ENCODE results near the gene ZNF32. TPM values are rescaled to one million over a fixed set of nuclear protein-coding genes. Genes with fewer than 3 reads are reported as not detected.

ZNF32 gene
- total and polyA plus RNA-seq, 7 donors: 21.3 to 108 (median 72.1) TPM

GRCh38 chr10:43595739-43596298 lies 52.9 kb downstream of the ZNF32 start:
- intact Hi-C loops (cut with DNase I): no loop called here
- no peak for TF ChIP-seq POLR2AphosphoS5 (IDR thresholded peaks at IDR 0.05)
- TF ChIP-seq EP300 (IDR thresholded peaks at IDR 0.05): no peak
- no peak for TF ChIP-seq POLR2A (IDR thresholded peaks at IDR 0.05)
- no peak for TF ChIP-seq CTCF (IDR thresholded peaks at IDR 0.05)
- 51 to 78% methylated on average over 7 of the region's 7 CpGs for WGBS, 2 donors
- no peak overlapping the region for H3K27ac ChIP-seq
- no peaks in the 10 kb centered on the region for H3K36me3 ChIP-seq
- H3K4me3 ChIP-seq: no peak overlapping the region
- no peak for DNase-seq
- H3K27me3 ChIP-seq: no peaks in the 10 kb centered on the region
- peaks cover 0 to 3% (median 0%) of the 10 kb centered on the region in 4 donors for H3K9me3 ChIP-seq
- H3K4me1 ChIP-seq: no peaks in the 10 kb centered on the region

- intact Hi-C loops (cut with DNase I): no loop called here
- no peak for TF ChIP-seq POLR2A (IDR thresholded peaks at IDR 0.05)
- TF ChIP-seq POLR2AphosphoS5 (IDR thresholded peaks at IDR 0.05): no peak
- TF ChIP-seq CTCF (IDR thresholded peaks at IDR 0.05): no peak
- no peak for TF ChIP-seq EP300 (IDR thresholded peaks at IDR 0.05)
These were observed 53.6 kb downstream of the ZNF32 start for GRCh38 chr10:43594944-43595589.

More at GRCh38 chr10:43594944-43595589, 53.6 kb downstream of the ZNF32 start:
- DNase-seq: no peak
- H3K4me1 ChIP-seq: no peaks in the 10 kb centered on the region
- H3K27me3 ChIP-seq: no peaks in the 10 kb centered on the region
- H3K4me3 ChIP-seq: peak overlapping the region in 3 of 4 donors; percentile 15 to 26 (median 19)
- H3K27ac ChIP-seq: no peak overlapping the region
- H3K36me3 ChIP-seq: no peaks in the 10 kb centered on the region
- 15 to 23% methylated on average over 8 of the region's 8 CpGs for WGBS, 2 donors
- H3K9me3 ChIP-seq: peaks cover 0 to 3% (median 0%) of the 10 kb centered on the region in 4 donors

Other genes with a start within 250 kb of the ZNF32 start
- gene HNRNPF, start 239.7 kb downstream of the ZNF32 start, total RNA-seq: 100 to 1,000 TPM; 101 to 185 (median 150) TPM
- 100 to 1,000 TPM; 117 to 194 (median 134) TPM for gene HNRNPF, start 239.7 kb downstream of the ZNF32 start, polyA plus RNA-seq
- gene ZNF487, start 211.8 kb downstream of the ZNF32 start, total RNA-seq: 10 to 100 TPM in 3 of 4 donors, 1 to 10 TPM in 1; 6.1 to 21.6 (median 13.3) TPM
- gene ZNF487, start 211.8 kb downstream of the ZNF32 start, polyA plus RNA-seq: 1 to 10 TPM; 5.3 to 6.6 (median 6.5) TPM
- gene ZNF239, start 74.3 kb downstream of the ZNF32 start, total RNA-seq: 1 to 10 TPM; 4.1 to 6.2 (median 5.4) TPM
- gene ZNF239, start 74.3 kb downstream of the ZNF32 start, polyA plus RNA-seq: 1 to 10 TPM in 1 of 3 donors, under 1 TPM in 2; 0.46 to 2.9 (median 0.60) TPM
- 1 to 10 TPM; 2.2 to 3.8 (median 2.9) TPM for gene ZNF485, start 42.4 kb downstream of the ZNF32 start, total RNA-seq
- gene ZNF485, start 42.4 kb downstream of the ZNF32 start, polyA plus RNA-seq: 1 to 10 TPM in 2 of 3 donors, under 1 TPM in 1; 0.46 to 3.3 (median 1.8) TPM